ENCODE results near the gene ARHGAP45.

ARHGAP45 gene

DNA sequence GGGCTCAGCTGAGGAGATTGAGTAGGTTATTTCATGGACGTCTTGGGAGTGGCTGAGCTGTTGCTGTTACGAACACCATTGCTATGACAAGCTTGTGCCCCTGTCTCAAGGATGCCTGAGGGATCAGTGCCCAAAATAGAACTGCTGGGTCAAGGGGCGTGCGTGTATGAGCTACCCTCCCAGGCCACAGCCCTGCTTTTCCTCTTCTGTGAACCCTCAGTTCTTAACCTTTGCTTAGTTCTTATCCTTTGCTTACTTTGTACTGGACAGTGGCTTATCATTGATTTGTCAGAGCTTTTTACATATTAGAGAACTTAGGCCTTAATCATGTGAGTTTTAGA, 9.0 kb downstream of the ARHGAP45 start:
- no peak for TF ChIP-seq ZNF274 (IDR thresholded peaks at IDR 0.05; ENCODE audit: low read depth, low read length)
- H3K4me3 ChIP-seq (ENCODE audit: low read length) = no peak overlapping the region

DNA sequence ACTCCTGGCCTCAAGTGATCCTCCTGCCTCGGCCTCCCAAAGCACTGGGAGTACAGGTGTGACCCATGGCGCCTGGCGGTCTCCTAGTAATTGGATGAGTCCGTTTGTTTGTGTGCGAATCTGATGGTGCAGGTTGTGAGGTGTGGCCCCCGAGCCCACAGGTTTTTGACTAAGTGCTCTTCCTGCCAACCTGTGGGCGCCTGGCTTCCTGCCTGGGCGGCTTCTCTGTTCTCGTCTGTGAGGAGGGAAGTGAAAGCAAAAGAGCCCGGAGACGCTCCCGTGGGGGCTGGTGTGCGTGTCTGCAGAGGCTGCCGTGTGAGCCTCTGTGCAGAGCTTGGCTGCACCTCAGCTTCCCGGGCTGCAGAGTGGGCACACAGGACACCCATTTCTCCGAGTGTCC, 10.0 kb downstream of the ARHGAP45 start:
- TF ChIP-seq ZNF274 (IDR thresholded peaks at IDR 0.05; ENCODE audit: low read depth, low read length) = no peak
- no peak overlapping the region; the same call in 1 of the 2 replicates for H3K4me3 ChIP-seq (ENCODE audit: low read length)

DNA sequence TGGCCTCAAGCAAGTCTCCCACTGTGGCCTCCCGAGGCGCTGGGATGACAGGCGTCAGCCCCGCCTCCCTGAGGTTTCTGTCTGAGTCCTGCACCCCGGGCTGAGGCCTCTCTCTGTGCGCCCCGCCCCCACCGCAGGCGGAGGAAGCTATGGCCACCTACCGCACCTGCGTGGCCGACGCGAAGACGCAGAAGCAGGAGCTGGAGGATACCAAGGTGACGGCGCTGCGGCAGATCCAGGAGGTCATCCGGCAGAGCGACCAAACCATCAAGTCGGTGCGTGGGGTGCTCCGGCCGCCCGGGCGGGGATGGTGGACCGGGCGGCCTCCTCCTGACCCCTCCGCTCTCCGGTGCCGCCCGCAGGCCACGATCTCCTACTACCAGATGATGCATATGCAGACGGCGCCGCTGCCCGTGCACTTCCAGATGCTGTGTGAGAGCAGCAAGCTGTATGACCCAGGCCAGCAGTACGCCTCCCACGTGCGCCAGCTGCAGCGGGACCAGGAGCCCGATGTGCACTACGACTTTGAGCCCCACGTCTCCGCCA, 12.7 kb downstream of the ARHGAP45 start:
- TF ChIP-seq ZNF274 (IDR thresholded peaks at IDR 0.05; ENCODE audit: low read depth, low read length) = no peak
- no peak overlapping the region for H3K4me3 ChIP-seq (ENCODE audit: low read length)

DNA sequence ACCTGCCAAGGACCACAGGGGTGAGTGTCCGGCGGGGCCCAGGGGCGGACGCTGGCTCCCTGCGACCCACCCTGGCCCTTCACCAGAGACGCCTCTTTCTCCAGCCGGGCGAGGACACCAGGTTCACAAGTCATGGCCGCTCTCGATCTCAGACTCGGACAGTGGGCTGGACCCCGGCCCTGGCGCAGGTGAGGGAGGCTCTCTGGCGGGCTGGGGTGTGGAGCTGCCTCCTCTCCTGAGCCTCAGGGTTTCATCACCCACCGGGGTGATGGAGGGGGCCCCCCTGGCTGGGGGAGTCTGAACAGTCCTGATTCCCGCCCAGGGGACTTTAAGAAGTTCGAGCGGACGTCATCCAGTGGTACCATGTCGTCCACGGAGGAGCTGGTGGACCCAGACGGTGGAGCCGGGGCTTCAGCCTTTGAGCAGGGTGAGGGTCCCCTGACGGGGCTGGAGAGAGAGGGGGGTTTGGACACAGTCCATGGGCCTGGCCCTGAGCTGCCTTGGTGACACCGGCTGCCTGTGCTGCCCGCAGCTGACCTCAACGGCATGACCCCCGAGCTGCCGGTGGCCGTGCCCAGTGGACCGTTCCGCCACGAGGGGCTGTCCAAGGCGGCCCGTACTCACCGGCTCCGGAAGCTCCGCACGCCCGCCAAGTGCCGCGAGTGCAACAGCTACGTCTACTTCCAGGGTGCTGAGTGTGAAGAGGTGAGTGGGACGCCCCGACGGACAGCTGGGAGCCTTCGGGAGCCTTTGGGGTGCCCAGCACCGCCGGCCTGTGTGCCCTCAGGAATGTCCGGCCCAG, 13.6 kb downstream of the ARHGAP45 start:
- no peak for TF ChIP-seq ZNF274 (IDR thresholded peaks at IDR 0.05; ENCODE audit: low read depth, low read length)

DNA sequence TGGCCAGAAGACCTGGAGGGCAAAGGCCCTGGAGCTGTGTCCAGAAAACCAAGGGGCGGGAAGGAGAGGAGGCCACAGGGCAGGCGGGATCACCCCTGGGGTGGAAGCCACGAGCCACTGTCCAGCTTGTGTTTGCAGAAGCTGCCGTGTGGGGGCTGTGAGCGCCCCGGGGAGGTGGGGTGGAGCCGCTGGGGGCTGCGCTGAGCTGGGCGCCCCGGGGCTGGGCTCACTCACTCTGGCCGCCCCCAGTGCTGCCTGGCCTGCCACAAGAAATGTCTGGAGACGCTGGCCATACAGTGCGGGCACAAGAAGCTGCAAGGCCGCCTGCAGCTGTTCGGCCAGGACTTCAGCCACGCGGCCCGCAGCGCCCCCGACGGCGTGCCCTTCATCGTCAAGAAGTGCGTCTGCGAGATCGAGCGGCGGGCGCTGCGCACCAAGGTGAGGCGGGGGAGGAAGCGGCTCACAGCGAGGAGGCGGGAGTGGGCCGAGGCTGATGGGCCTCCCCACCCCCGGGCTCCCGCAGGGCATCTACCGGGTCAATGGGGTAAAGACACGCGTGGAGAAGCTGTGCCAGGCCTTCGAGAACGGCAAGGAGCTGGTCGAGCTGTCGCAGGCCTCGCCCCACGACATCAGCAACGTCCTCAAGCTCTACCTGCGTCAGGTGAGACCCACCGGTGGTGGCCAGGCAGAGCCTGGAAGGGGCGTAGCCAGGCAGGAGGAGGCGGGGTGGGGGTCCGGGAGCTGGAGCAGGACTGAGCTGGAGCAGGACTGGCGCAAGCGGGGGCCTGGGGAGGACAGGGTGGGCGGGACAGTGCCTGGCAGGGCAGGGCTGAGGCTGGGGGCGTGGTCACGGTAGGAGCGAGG, 14.6 kb downstream of the ARHGAP45 start:
- TF ChIP-seq ZNF274 (IDR thresholded peaks at IDR 0.05; ENCODE audit: low read depth, low read length) = no peak
- no peak overlapping the region for H3K4me3 ChIP-seq (ENCODE audit: low read length)

More for the DNA sequence above, 13.6 kb downstream of the ARHGAP45 start:
- H3K4me3 ChIP-seq (ENCODE audit: low read length) = no peak overlapping the region

DNA sequence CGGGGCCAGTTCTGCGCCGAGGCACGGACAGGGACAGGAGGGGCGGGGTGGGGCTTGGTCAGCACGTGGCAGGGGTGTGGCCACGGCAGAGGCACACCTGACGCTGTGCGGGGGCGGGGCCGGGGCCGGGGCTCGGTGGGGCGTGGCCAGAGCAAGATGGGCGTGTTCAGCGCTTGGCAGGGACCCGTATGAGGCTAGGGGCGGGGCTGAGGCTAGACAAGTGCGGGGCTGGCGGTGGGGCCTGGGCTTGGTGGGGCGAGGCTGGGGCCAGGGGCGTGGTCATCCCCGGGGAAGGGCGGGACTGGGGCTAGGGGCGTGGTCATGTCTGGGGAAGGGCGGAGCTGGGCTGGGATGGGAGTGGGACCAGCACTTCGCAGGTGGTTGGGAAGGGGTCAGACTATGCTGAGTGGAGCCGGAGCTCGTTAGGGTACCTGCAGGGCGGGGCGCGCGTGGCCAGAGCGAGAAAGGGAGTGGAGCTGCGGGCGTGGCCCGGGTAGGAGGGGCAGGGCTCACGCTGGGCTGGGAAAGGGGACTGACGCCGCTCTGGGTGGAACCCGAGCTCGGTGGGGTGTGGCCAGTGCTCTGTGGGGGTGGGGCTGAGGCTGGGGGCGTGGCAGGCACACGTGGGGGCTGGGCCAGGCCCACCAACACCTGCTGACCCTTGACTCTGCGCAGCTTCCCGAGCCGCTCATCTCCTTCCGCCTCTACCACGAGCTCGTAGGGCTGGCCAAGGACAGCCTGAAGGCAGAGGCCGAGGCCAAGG, 15.4 kb downstream of the ARHGAP45 start:
- H3K4me3 ChIP-seq (ENCODE audit: low read length) = no peak overlapping the region
- no peak for TF ChIP-seq ZNF274 (IDR thresholded peaks at IDR 0.05; ENCODE audit: low read depth, low read length)

DNA sequence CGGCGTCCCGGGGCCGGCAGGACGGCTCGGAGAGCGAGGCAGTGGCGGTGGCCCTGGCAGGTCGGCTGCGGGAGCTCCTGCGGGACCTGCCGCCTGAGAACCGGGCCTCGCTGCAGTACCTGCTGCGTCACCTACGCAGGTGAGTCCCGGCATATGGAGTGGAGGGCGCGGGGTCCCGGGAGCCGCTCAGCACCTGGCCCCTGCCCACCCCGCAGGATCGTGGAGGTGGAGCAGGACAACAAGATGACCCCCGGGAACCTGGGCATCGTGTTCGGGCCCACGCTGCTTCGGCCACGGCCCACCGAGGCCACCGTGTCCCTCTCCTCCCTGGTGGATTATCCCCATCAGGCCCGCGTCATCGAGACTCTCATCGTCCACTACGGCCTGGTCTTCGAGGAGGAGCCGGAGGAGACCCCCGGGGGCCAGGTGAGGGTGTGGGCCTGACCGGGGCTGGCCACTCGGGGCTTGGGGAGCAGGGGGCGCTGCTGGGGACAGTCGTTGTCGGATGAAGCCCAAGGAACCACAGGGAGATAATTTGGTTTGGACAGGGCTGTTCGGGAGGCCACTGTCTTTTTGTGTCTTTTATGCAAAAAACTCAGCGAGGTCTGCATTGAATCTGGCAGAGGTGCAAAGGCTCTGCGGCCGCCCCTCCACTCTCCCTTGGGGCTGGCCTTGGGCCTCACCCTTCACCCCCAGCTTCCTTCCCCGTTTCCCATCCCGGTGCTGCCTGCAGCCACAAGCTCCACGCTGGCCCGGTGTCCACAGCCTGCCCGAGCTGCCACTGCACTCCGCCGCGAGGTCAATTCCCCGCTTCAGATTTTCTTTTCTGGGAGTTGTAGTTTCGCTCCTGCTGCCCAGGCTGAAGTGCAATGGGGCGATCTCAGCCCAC, 16.2 kb downstream of the ARHGAP45 start:
- no peak for TF ChIP-seq ZNF274 (IDR thresholded peaks at IDR 0.05; ENCODE audit: low read depth, low read length)
- no peak overlapping the region for H3K4me3 ChIP-seq (ENCODE audit: low read length)

DNA sequence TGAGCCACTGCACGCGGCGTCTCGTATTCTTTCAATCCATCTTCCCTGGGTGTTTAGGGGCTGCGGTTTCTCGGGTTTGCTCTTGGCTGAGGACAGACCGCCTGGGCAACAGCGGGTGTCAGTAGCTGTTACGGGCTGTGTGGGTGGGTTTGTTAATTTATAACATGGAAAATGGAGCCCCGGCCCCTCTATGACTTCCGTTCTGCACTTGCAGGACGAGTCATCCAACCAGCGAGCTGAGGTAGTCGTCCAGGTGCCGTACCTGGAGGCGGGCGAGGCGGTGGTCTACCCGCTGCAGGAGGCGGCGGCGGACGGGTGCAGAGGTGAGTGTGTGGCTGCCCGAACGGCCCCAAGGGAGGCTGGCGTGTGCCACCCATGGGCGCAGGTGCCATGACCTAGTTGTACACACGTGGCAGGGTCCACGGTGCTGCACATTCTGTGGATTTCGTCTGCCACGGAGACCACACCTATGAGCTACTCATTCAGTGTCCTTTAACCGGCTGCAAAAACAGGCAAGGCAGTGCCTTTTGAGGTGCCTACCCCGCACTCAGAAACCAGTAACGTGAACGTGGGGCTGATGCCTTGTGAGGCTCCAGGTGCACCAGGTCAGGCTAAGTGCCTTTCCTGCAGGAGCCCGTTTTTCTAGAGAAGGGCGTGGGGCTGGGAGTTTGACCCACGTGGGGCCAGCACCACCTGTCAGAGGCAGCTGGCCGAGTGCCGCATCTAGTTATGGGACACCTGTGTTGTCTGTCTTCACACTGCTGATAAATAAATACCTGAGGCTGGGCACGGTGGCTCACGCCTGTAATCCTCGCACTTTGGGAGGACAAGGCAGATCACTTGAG, 17.3 kb downstream of the ARHGAP45 start:
- TF ChIP-seq ZNF274 (IDR thresholded peaks at IDR 0.05; ENCODE audit: low read depth, low read length) = no peak
- H3K4me3 ChIP-seq (ENCODE audit: low read length) = no peak overlapping the region

DNA sequence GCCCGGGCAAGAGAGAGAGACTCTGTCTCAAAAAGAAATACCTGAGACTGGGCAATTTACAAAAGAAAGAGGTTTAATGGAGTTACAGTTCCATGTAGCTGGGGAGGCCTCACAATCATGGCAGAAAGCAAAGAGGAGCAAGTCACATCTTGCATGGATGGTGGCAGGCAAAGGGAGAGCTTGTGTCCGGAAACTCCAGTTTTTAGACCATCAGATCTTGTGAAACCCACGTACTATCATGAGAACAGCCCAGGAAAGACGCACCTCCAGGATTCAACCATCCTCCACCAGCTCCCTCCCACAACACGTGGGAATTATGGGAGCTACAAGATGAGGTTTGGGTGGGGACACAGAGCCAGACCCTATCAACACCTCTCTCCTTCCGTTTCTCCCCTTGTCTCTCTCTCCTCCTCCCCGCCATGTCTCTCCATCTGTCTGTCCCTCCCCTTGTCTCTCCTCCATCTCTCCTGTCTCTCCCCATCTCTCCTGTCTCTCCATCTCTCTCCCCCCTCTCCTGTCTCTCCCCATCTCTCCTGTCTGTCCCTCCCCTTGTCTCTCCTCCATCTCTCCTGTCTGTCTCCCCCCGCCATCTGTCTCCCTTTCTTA, 18.2 kb downstream of the ARHGAP45 start:
- no peak overlapping the region for H3K4me3 ChIP-seq (ENCODE audit: low read length)
- TF ChIP-seq ZNF274 (IDR thresholded peaks at IDR 0.05; ENCODE audit: low read depth, low read length) = no peak

DNA sequence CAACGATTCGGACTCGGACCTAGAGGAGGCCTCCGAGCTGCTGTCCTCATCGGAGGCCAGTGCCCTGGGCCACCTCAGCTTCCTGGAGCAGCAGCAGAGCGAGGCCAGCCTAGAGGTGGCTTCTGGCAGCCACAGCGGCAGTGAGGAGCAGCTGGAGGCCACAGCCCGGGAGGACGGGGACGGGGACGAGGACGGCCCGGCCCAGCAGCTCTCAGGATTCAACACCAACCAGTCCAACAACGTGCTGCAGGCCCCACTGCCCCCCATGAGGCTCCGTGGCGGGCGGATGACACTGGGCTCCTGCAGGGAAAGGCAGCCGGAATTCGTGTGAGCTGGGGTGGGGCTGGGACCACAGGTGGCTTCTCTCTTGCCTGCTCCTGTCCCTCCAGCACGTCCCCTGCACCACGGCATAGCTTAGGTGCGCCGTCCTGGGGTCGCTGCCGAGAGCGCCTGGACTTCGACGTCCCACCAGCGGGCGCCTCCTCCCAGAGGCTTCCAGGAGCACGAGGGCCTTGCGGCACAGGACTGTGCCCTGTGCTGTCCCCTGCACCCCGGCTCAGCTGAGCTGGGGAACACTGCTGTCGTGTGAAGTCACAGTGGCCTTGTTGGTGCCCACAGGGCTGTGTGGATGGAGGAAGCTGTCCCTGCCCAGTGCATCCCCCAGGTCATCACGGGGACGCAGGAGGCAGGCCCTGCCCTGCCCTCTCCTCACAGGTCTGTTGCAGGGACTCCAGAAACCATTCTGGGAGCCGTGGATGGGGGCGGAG, 18.9 kb downstream of the ARHGAP45 start:
- H3K4me3 ChIP-seq (ENCODE audit: low read length) = no peak overlapping the region
- TF ChIP-seq ZNF274 (IDR thresholded peaks at IDR 0.05; ENCODE audit: low read depth, low read length) = no peak

DNA sequence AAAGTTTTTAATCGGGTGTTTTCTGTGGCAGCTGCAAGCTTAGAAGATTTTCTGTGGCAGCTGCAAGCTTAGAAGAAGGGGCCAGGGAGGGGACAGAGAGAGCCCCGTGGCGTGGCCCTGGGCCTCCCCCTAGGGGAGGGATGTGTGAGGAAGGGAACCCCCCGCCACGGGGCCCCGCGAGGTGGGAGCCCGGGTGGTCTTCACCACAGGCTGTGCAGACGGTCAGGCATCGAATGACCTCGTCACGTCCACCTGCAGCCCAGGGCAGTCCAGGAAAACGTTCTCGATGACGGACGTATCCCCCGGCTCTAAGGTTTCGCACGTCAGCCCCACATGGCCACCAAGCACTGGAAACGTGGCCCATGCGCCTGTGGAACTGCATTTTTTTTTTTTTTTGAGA, 19.6 kb downstream of the ARHGAP45 start:
- TF ChIP-seq ZNF274 (IDR thresholded peaks at IDR 0.05; ENCODE audit: low read depth, low read length) = no peak
- no peak overlapping the region for H3K4me3 ChIP-seq (ENCODE audit: low read length)

Measured in GM08714 (cell line).